Occipital lobe (tissue), 2 donors: Measurements from ENCODE around the gene BTN2A1. TPM values are rescaled to one million over a fixed set of nuclear protein-coding genes. Genes with fewer than 3 reads are reported as not detected.

Source experiments
- DNase-seq: peaks from one replicate; lab custom pipeline; 2025; lab: John Stamatoyannopoulos, UW
- total RNA-seq: library from RNA; depleted of rRNA; stranded (reverse); fragments of >200 nt; gene quantifications from one replicate; pipeline ENCODE4 v1.2.3, GENCODE V29; 2014

Gene BTN2A1
- total RNA-seq, 1 donor from 2014 or later: 13.1 TPM

DNA sequence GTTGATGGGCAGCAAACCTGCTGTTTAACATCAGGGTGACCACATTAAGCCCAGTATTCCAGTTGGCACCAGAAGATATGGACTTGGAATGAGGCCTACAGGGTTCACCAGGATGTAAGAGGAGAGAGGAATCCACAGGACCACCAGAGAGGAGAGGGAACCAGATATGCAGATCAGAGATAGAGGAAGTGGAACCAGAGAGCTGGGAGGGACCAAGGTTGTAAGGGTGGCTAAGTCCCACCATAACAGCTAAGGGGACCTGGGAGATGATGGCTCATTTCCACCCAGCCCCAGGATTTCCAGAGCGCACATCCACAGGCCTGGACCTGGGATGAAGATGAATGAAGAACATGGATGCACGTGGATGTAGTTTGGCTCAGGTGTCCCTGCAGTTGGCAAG lies 11.1 kb downstream of the BTN2A1 start:
- DNase-seq: no peak

GRCh38 chr6:26470643-26471042 lies 12.9 kb downstream of the BTN2A1 start:
- no peak for DNase-seq

GRCh38 chr6:26471970-26472369 lies 14.2 kb downstream of the BTN2A1 start:
- DNase-seq: no peak

GRCh38 chr6:26472549-26473290 lies 15.0 kb downstream of the BTN2A1 start:
- DNase-seq: no peak

- no peak for DNase-seq
Measured at GRCh38 chr6:26473429-26473757, 15.6 kb downstream of the BTN2A1 start.

DNA sequence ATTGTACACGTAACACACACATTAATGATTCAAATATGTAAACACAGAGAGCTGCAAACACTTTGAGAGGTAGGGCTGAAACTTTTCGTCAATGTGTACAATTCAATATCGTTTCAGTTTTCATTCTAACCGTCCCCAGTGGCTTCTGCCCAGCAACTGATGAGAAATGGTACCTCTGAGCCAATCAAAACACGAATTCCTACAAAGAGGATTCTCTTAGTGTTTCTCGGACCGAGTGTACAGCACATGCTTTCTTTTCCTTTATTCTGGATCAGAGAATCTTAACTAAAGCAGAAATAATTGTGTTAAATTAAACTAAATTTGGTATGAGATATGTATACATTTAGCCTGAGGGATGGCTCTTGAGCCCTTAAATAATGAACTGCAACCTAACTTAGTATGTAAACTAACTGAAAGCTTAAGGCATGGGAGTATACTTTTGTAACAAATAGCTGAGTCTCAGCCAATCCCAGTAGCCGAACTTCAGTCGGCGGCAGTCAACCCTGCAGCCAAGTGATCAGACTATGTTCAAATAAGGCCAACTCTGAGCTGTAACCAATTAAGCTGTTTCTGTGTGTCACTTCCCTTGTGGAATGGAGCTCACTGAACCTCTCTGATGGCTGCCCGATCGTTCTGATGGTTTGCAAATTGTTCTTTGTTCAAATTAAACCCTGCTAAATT lies 16.1 kb downstream of the BTN2A1 start:
- peak; percentile 59 for DNase-seq

GRCh38 chr6:26474439-26474881 lies 16.7 kb downstream of the BTN2A1 start:
- no peak for DNase-seq

GRCh38 chr6:26475823-26476729 lies 18.3 kb downstream of the BTN2A1 start:
- DNase-seq: no peak

DNA sequence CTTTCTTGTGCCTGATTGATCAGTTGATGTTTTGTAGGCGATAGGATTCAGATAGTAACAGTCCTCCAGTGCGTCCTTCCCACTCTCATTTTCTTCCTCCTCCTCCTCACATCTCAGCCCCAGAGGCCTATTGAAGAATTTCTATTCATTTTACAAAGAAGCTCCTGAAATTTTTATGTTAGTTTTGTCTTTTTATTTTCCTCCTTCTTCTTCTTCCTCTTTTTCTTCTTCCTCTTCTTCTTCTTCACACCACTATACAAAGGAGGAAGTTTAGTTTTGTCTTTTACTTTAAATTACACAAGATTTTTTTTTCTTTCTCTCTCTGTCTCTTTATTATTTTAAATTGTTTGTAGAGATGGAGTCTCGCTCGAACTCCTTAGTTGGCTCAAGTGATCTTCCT lies 19.1 kb downstream of the BTN2A1 start:
- DNase-seq: no peak

DNA sequence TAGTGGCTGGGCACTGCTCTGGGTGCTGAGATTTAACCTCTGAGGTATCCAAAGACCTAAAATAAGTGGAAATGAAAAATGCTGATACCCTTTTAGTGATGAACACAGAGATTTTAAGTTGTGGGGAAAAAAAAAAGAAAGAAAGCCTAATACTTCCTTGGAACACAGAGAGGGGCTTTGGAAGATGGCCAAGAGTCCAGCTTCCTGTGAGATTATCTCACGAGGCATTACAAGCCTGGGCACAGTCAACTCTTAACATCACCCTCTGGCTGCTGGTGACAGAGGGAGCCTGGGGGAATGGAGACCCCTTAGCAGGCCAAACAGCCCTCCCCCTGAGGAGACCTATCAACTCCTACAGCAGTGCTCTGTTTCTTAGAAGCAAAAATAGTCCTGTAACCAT lies 19.7 kb downstream of the BTN2A1 start:
- no peak for DNase-seq

DNA sequence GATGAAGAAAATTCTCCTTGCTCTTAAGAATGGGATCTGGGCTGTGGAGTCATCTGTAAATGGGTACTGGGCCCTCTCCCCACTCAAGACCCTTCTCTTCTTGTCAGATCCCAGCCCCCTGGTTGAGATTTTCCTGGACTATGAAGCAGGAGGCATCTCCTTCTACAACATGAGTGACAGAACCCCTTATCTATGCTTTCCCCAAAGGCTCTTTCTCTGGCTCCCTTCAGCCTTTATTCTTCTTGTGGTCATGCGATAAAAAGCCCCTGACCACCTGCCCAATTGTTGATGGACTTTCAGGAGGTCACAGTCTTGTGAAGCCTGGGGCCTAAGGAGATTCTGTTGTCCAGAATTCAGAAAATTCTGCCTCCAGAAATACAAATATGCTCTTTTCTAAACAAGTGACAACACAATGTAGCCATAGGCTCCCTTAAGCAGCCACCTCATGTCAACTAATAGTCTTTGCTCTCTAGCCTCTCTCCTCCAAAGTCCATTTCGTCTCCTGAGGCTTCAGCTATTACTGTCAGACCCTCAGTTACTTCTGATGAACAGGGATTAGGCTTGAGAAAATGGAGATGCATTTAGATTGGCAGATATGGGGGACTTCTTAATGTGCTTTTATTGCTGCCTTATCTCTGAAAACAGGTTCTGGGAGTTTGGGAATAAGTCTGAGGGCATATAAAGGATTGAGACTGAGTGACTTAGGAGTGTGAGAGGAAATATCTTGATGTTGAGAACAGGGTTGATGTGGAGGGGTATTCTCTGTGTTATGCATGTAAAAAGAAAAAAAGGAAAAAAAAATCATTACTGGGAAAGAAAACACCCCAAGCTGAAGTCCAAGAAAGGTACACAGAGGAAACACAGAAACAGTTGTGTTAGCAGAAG lies 20.6 kb downstream of the BTN2A1 start:
- no peak for DNase-seq

- no peak for DNase-seq
Measured at GRCh38 chr6:26478985-26479278, 21.2 kb downstream of the BTN2A1 start.

DNA sequence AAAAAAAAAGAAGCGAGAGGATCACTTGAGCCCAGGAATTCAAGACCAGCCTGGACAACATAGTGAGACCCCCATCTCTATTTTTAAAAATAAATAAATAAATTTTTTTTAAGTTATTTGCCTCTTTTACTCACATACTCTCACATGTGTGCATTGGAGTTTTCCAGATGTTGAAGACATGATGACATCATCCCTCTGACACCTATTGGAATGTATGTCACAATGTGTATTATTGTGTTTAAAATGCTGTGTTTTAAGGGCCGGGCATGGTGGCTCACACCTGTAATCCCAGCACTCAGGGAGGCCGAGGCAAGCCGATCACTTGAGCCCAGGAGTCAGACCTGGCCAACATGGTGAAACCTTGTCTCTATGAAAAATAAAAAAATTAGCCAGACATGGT lies 24.6 kb downstream of the BTN2A1 start:
- no peak for DNase-seq

GRCh38 chr6:26483727-26484126 lies 26.0 kb downstream of the BTN2A1 start:
- DNase-seq: no peak

DNA sequence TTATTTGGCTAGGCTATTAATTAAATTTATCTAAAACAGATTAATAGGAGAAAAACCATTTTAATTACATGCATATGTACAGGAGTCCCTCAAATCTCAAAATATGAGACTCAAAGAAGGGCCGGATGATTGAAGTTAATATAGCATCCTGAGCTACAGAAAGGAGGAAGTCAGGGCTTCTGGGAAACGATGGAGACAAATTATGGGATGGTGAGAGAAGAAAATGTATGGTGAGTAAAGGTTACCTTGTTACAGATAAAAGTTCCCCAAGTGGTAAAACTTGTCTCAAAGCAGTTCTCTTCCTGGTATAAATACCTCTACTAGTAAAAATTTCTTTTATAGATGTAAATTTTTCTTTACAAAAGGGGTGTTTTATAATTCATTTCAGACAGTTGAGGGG lies 26.4 kb downstream of the BTN2A1 start:
- no peak for DNase-seq

DNA sequence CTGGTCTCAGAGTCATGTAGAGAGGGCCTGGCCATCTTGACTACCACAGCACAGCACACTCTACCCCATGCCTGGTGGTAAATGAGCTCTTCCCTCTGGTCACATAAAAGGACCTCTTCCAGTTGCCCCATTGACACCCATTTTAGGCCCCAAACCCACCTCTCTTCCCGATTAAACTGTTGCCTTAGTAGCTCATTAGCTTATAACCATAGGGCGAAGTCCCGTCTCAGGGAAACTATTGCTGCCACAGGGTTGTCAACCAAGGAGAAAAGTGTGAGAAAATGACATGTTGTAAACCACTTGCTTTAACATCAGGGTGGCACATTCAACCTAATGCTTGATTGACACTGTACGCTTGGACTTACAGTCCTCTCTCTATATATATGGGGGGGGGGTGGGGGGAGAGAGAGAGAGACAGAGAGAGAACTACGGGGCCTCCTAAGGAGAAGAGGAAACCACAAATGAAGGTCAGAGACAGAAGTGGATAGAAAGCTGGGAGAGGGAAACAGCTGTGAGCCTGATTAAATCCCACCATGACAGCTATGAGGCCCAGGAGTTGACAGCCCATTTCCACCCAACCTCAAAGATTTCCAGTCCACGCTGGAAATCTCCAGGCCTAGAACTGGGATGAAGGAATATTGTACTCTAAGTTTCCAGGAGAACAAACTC lies 27.5 kb downstream of the BTN2A1 start:
- DNase-seq: no peak

DNA sequence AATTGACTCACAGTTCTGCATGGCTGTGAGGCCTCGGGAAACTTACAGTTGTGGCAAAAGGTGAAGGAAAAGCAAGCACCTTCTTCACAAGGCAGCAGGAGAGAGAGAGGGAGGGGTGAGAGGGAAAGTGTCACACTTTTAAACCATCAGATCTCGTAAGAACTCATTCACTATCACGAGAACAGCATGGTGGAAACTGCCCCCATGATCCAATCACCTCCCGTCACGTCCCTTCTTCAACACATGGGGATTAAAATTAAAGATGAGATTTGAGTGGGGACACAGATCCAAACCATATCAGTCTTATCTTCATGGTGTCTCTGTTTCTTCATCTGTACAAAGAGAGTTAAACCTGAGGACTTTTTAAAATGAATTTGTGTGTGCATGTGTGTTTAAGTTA lies 28.6 kb downstream of the BTN2A1 start:
- DNase-seq: no peak

DNA sequence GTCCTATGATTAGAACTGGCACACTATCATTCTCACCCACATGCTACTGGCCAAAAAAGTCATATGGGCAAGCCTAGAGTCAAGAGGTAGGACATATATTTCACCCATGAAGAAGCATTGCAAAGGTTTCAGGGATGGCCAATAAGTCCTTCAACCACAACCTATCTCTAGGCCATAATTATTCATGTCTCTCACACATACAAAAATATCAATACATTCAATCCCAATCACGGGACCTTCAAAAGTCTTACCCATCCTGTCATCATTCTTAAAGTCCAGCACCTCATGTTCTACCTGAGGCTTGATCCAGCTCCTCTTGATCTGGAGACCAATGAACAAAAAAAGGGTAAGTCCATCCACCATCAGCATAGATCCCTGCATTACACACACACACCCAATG lies 29.7 kb downstream of the BTN2A1 start:
- DNase-seq: no peak

GRCh38 chr6:26489996-26490964 lies 32.5 kb downstream of the BTN2A1 start:
- no peak for DNase-seq

GRCh38 chr6:26491604-26492003 lies 33.8 kb downstream of the BTN2A1 start:
- no peak for DNase-seq
